Activated CD4-positive, alpha-beta T cell treated with anti-CD3 and anti-CD28 coated beads for 36 hours (primary cell): ENCODE results near the gene GARIN3. TPM values are rescaled to one million over a fixed set of nuclear protein-coding genes. Genes with fewer than 3 reads are reported as not detected.

Source experiments
- ATAC-seq: fragments of 200-7000 bp; cut with Tn5 transposase; one replicate; pipeline ENCODE4 v1.10.0; 2021; ENCODE audit warnings: mild to moderate bottlenecking, moderate library complexity
- CTCF ChIA-PET: fragments of 350-600 bp; sonication (Branson Sonifier 250); formaldehyde crosslinking; loops from one replicate; lab custom pipeline; 2021; ENCODE audit warnings: antibody characterized with exemption; lab: Charles Lee
- POLR2A ChIA-PET: fragments of 350-600 bp; sonication (Branson Sonifier 250); formaldehyde crosslinking; loops from one replicate; lab custom pipeline; 2021; ENCODE audit warnings: antibody characterized with exemption, inconsistent platforms; lab: Charles Lee
- DNase-seq: peaks from one replicate; pipeline ENCODE4 v3.0.0-alpha.2; 2020
- H3K27ac Mint-ChIP-seq: one replicate; pipeline ENCODE4 v1.8.0; 2021; ENCODE audit warnings: mixed read lengths
- H3K27me3 Mint-ChIP-seq: one replicate; pipeline ENCODE4 v1.8.0; 2021; ENCODE audit warnings: mixed read lengths
- H3K36me3 Mint-ChIP-seq: one replicate; pipeline ENCODE4 v1.8.0; 2021; ENCODE audit warnings: low read depth, mixed read lengths
- H3K4me1 Mint-ChIP-seq: one replicate; pipeline ENCODE4 v1.8.0; 2021; ENCODE audit warnings: mixed read lengths
- H3K4me3 Mint-ChIP-seq: one replicate; pipeline ENCODE4 v1.8.0; 2021; ENCODE audit warnings: mild to moderate bottlenecking, moderate library complexity, mixed read lengths
- H3K9me3 Mint-ChIP-seq: one replicate; pipeline ENCODE4 v1.8.0; 2021; ENCODE audit warnings: low read depth, mixed read lengths
- intact Hi-C, 2 experiments: fragments of 100-400 bp; cut with DNase I in 1 of 2; cut with micrococcal nuclease in 1 of 2; formaldehyde crosslinking; loops; one replicate each; pipeline versions ENCODE4 v1.14.2 to v1.15.1; 2022 to 2024; cut with DNase I, micrococcal nuclease
- total RNA-seq, 2 experiments: library from RNA; stranded (reverse); gene quantifications; one replicate each; pipeline ENCODE4 v1.2.3, GENCODE V29; 2021

GARIN3 gene
- total RNA-seq, 2 experiments from 2014 or later: 0.79 to 0.82 TPM

DNA sequence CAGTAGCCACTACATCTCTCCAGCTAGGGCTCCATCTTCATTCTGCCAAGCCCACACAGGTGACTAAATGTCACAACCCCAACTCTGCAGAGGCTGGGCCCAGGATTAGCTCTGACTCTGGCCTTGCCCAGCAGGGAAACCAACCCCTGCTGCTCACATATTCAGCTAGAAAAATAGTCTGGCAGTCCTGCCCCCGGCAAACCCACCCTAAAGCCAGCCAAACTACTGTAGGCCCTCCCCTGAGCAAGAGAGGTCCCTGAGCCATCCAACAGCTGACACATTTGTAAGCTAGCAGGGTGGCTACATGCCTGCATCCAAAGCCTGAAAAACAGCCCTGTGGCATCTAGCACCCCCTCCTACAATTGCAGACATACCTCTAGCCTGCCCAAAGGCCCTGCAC, 46.0 kb downstream of the GARIN3 start:
- Mint-ChIP-seq H3K9me3 (peaks cover 15% of the 10 kb centered on the region), H3K27ac (no peak overlapping the region), H3K4me3 (no peak overlapping the region), H3K27me3 (no peaks in the 10 kb centered on the region), H3K36me3 (peaks cover 5% of the 10 kb centered on the region), H3K4me1 (peaks cover 17% of the 10 kb centered on the region)
- no peak for ATAC-seq
- intact Hi-C loops: no loop called here
- POLR2A ChIA-PET: no interaction called here
- CTCF ChIA-PET: interaction anchor here (0.6 to 1.1 kb wide), 2 partner anchors 12 to 138 kb away, joined by 3 read pairs; no protein-coding TSS in a partner anchor
- DNase-seq: no peak

DNA sequence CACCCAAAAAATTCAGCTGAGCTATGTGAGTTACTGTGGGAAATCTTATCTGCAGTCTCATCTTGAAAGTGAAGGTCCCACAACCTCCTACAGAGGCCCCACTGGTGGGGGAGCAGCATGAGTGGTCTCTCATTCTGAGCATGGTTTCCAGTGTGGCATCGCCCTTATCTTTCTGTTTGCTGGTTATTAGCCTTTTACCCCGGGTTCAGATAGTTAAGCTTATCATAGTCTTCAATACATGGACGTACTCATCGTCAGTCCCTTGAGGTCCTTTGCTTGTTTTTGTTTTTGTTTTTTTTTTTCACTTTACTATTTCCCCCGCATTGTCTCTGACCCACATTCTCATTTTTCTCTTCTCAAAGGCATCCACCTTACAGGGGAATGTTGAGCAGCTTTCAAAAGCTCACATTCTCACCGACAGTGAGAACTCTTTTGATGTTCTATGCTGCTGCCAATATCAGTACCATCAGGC, 49.5 kb downstream of the GARIN3 start:
- Mint-ChIP-seq H3K27me3 (no peaks in the 10 kb centered on the region), H3K4me3 (no peak overlapping the region), H3K9me3 (peaks cover 5% of the 10 kb centered on the region), H3K4me1 (peaks cover 29% of the 10 kb centered on the region), H3K27ac (peak overlapping the region; percentile 80), H3K36me3 (no peaks in the 10 kb centered on the region)
- CTCF ChIA-PET: interaction anchor here (0.6 to 2.2 kb wide), 6 partner anchors 13 to 188 kb away, joined by 3 to 7 read pairs (median 4); no protein-coding TSS in a partner anchor
- intact Hi-C loops: loop anchor here in 1 of 2 experiments (5.0 kb wide), 1 partner anchor 714 kb away; no protein-coding TSS in a partner anchor
- peak; percentile 83 for ATAC-seq
- POLR2A ChIA-PET: interaction anchor here (0.6 to 1.2 kb wide), 3 partner anchors 134 to 196 kb away, joined by 3 read pairs; no protein-coding TSS in a partner anchor
- peak; percentile 58 for DNase-seq

GRCh38 chr5:157115502-157115901, 50.6 kb downstream of the GARIN3 start:
- Mint-ChIP-seq H3K27ac (no peak overlapping the region), H3K9me3 (no peaks in the 10 kb centered on the region), H3K36me3 (no peaks in the 10 kb centered on the region), H3K27me3 (no peaks in the 10 kb centered on the region), H3K4me3 (no peak overlapping the region), H3K4me1 (peaks cover 32% of the 10 kb centered on the region)
- intact Hi-C loops: loop anchor here in 1 of 2 experiments (5.0 kb wide), 1 partner anchor 713 kb away; no protein-coding TSS in a partner anchor
- DNase-seq: no peak
- POLR2A ChIA-PET: no interaction called here
- CTCF ChIA-PET: interaction anchor here (0.6 to 2.2 kb wide), 4 partner anchors 17 to 211 kb away, joined by 3 to 7 read pairs (median 3); no protein-coding TSS in a partner anchor
- no peak for ATAC-seq

GRCh38 chr5:157115012-157115411, 51.1 kb downstream of the GARIN3 start:
- H3K36me3 Mint-ChIP-seq: no peaks in the 10 kb centered on the region
- DNase-seq (no peak), ATAC-seq (peak; percentile 47)
- H3K4me1 Mint-ChIP-seq: peaks cover 32% of the 10 kb centered on the region
- no peaks in the 10 kb centered on the region for H3K9me3 Mint-ChIP-seq
- POLR2A ChIA-PET: no interaction called here
- CTCF ChIA-PET: interaction anchor here (0.6 to 1.5 kb wide), 2 partner anchors 26 to 210 kb away, joined by 3 read pairs; no protein-coding TSS in a partner anchor
- H3K27ac Mint-ChIP-seq: no peak overlapping the region
- intact Hi-C loops: loop anchor here in 1 of 2 experiments (5.0 kb wide), 1 partner anchor 713 kb away; no protein-coding TSS in a partner anchor
- no peaks in the 10 kb centered on the region for H3K27me3 Mint-ChIP-seq
- H3K4me3 Mint-ChIP-seq: no peak overlapping the region

DNA sequence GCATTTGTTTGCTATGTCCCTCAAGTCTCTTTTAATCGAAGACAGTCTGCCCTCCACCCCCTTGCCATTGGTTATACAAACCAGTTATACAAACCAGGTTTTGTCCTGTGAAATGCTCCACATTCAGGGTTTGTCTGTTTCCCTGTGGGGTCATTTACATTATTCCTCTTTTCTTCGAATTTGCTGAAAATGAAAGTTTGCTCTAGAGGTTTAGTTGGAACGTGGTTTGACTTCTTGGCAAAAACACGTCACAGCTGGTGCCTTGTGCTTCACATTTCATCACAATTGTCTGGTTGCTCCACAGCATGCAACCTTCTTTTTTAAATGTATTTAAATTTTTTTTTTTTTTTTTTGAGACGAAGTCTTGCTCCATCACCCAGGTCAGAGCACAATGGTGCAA, 53.1 kb downstream of the GARIN3 start:
- peak overlapping the region; percentile 20 for H3K27ac Mint-ChIP-seq
- intact Hi-C loops: no loop called here
- H3K36me3 Mint-ChIP-seq: peaks cover 3% of the 10 kb centered on the region
- H3K4me1 Mint-ChIP-seq: peaks cover 52% of the 10 kb centered on the region
- H3K9me3 Mint-ChIP-seq: no peaks in the 10 kb centered on the region
- H3K4me3 Mint-ChIP-seq: no peak overlapping the region
- DNase-seq (no peak), ATAC-seq (no peak)
- ChIA-PET CTCF (no interaction called here), POLR2A (interaction anchor here (0.7 kb wide), 1 partner anchor 361 kb away, joined by 3 read pairs; no protein-coding TSS in a partner anchor)
- H3K27me3 Mint-ChIP-seq: no peaks in the 10 kb centered on the region

Other genes with a start within 250 kb of the GARIN3 start
- 1 to 10 TPM; 2.3 to 3.5 TPM for gene TIMD4, start 203.0 kb downstream of the GARIN3 start, total RNA-seq
- under 1 TPM in 1 of 2 experiments, not detected in 1; 0.65 TPM for gene HAVCR1, start 107.1 kb downstream of the GARIN3 start, total RNA-seq
- 10 to 100 TPM; 12.6 to 15.9 TPM for gene HAVCR2, start 57.2 kb downstream of the GARIN3 start, total RNA-seq
- gene MED7, start 23.4 kb downstream of the GARIN3 start, total RNA-seq: 10 to 100 TPM in 1 of 2 experiments, 1 to 10 TPM in 1; 10.0 to 16.9 TPM
- 100 to 1,000 TPM; 208 to 249 TPM for gene ITK, start 14.6 kb upstream of the GARIN3 start, total RNA-seq
- 100 to 1,000 TPM; 277 to 526 TPM for gene CYFIP2, start 99.9 kb upstream of the GARIN3 start, total RNA-seq